K562 (cell line): ENCODE data around the gene CCL27. TPM values are rescaled to one million over a fixed set of nuclear protein-coding genes. Genes with fewer than 3 reads are reported as not detected.
A peak's percentile ranks its signal among the peaks of the same experiment; 100 is the strongest.

Experiments
- ARHGAP35 ChIP-seq: fragments of 450-650 bp; IDR thresholded peaks from 2 replicates; pipeline ENCODE4 v1.6.1; 2018; ENCODE audit not compliant: partially characterized antibody
- CHCHD3 ChIP-seq: fragments of 250-450 bp; sonication (Bioruptor Pico); IDR thresholded peaks from 2 replicates; pipeline ENCODE4 v2.1.2; 2022; ENCODE audit warnings: mild to moderate bottlenecking
- CSDE1 ChIP-seq, 2 experiments: fragments of 450-650 bp; IDR thresholded peaks; 2 replicates each; pipeline ENCODE4 v1.6.1; 2016; ENCODE audit warnings: mild to moderate bottlenecking in 1 of 2
- E2F5 ChIP-seq: sonication (generic); formaldehyde crosslinking; IDR thresholded peaks from 2 replicates; pipeline ENCODE4 v1.8.0; 2022; ENCODE audit warnings: mild to moderate bottlenecking, missing genetic modification reagents
- GABPA ChIP-seq: fragments of 200-800 bp; sonication (Bioruptor generic); conservative IDR thresholded peaks from 2 replicates; pipeline ENCODE4 v1.6.1; 2016; ENCODE audit warnings: low read depth, missing genetic modification characterization, missing compliant biosample characterization
- HDGF ChIP-seq: fragments of 450-650 bp; IDR thresholded peaks from 2 replicates; pipeline ENCODE4 v1.6.1; 2016
- HLTF ChIP-seq: fragments of 450-650 bp; IDR thresholded peaks from 2 replicates; pipeline ENCODE4 v1.6.1; 2016
- MTA3 ChIP-seq: fragments of 450-650 bp; formaldehyde crosslinking; IDR thresholded peaks from 2 replicates; pipeline ENCODE4 v1.6.1; 2017; ENCODE audit warnings: mild to moderate bottlenecking, borderline replicate concordance
- NBN ChIP-seq: fragments of 450-650 bp; IDR thresholded peaks from 2 replicates; pipeline ENCODE4 v1.6.1; 2016; ENCODE audit warnings: low read depth, mild to moderate bottlenecking
- RBM25 ChIP-seq: fragments of 200-400 bp; formaldehyde crosslinking; IDR thresholded peaks from 2 replicates; pipeline ENCODE4 v1.6.1; 2018; ENCODE audit warnings: low read length, low read depth, moderate library complexity; ENCODE audit not compliant: severe bottlenecking
- SMAD2 ChIP-seq: fragments of 150-350 bp; IDR thresholded peaks from 2 replicates; pipeline ENCODE4 v1.6.1; 2014; ENCODE audit warnings: low read depth, mild to moderate bottlenecking, low read length
- SNIP1 ChIP-seq: fragments of 450-650 bp; IDR thresholded peaks from 2 replicates; pipeline ENCODE4 v1.7.1; 2017; ENCODE audit warnings: low read depth, mild to moderate bottlenecking
- SP1 ChIP-seq: sonication (generic); formaldehyde crosslinking; IDR thresholded peaks from 2 replicates; pipeline ENCODE4 v1.8.1; 2022; ENCODE audit warnings: mild to moderate bottlenecking, missing genetic modification reagents
- SRSF9 ChIP-seq: fragments of 200-400 bp; formaldehyde crosslinking; IDR thresholded peaks from 2 replicates; pipeline ENCODE4 v1.6.1; 2017; ENCODE audit warnings: low read depth, low read length, borderline replicate concordance
- TCF7L2 ChIP-seq: fragments of 150-350 bp; IDR thresholded peaks from 2 replicates; pipeline ENCODE4 v1.6.1; 2016; ENCODE audit warnings: low read depth, mild to moderate bottlenecking, low read length, moderate library complexity
- U2AF1 ChIP-seq: fragments of 200-400 bp; formaldehyde crosslinking; optimal IDR thresholded peaks from 2 replicates; pipeline ENCODE3; 2017; ENCODE audit warnings: mild to moderate bottlenecking, low read depth, low read length, moderate library complexity
- XRCC5 ChIP-seq: fragments of 200-400 bp; formaldehyde crosslinking; IDR thresholded peaks from 2 replicates; pipeline ENCODE4 v1.6.1; 2017; ENCODE audit warnings: low read depth, mild to moderate bottlenecking, low read length
- ZNF644 ChIP-seq: fragments of 200-800 bp; sonication (Bioruptor generic); IDR thresholded peaks from 2 replicates; pipeline ENCODE4 v1.6.1; 2016; ENCODE audit warnings: low read depth, missing genetic modification characterization, missing compliant biosample characterization
- ZSCAN29 ChIP-seq: fragments of 450-650 bp; IDR thresholded peaks from 2 replicates; pipeline ENCODE4 v1.6.1; 2017
- polyA plus RNA-seq, 8 experiments: library from polyadenylated mRNA; depleted of rRNA in 4 of 8; stranded (reverse) in 5 of 8; unstranded in 3 of 8; fragments of >200 nt; fragmentation: Nextera tagmentation in 2 of 8; fragmentation: Illumina TruSeq in 1 of 8; extraction: Ambion mirVana in 2 of 8; extraction: Trizol in 1 of 8; gene quantifications; 2 replicates each; pipeline versions ENCODE4 v1.2.1 to v1.2.3, GENCODE V29; 2011 to 2014; ENCODE audit warnings: inconsistent platforms in 1 of 8, missing spikeins in 1 of 8
- total RNA-seq, 7 experiments: library from RNA; depleted of rRNA in 6 of 7; stranded (reverse); fragments of >200 nt in 6 of 7; fragmentation: Illumina TruSeq in 2 of 7; extraction: Trizol in 2 of 7; gene quantifications; 2 replicates each; pipeline versions ENCODE4 v1.2.1 to v1.2.3, GENCODE V29; 2011 to 2021; ENCODE audit warnings: low replicate concordance in 1 of 7
- TF ChIP-seq, protein P1 (sequence below), 3 experiments: fragments of 200-800 bp in 1 of 3; fragments of 250-450 bp in 1 of 3; fragments of 450-650 bp in 1 of 3; sonication (Bioruptor Pico) in 1 of 3; sonication (Bioruptor generic) in 1 of 3; formaldehyde crosslinking in 1 of 3; IDR thresholded peaks; 2 replicates each; pipeline versions ENCODE4 v1.6.1 to v1.8.0; 2016 to 2022; ENCODE audit warnings: mild to moderate bottlenecking in 2 of 3, missing genetic modification characterization in 2 of 3, missing compliant biosample characterization in 1 of 3, moderate library complexity in 1 of 3
- TF ChIP-seq, protein P2 (sequence below), 2 experiments: fragments of 450-650 bp; IDR thresholded peaks; 2 replicates each; pipeline ENCODE4 v1.6.1; 2018; ENCODE audit warnings: mild to moderate bottlenecking in 2 of 2, low read depth in 1 of 2; ENCODE audit not compliant: partially characterized antibody in 2 of 2

The CCL27 gene
- total and polyA plus RNA-seq, 9 of the 15 experiments (the other 6 are each of a cell fraction or from before 2014, with no cell fraction given), result 0.10 to 0.53 (median 0.27) TPM; not detected in 5

DNA sequence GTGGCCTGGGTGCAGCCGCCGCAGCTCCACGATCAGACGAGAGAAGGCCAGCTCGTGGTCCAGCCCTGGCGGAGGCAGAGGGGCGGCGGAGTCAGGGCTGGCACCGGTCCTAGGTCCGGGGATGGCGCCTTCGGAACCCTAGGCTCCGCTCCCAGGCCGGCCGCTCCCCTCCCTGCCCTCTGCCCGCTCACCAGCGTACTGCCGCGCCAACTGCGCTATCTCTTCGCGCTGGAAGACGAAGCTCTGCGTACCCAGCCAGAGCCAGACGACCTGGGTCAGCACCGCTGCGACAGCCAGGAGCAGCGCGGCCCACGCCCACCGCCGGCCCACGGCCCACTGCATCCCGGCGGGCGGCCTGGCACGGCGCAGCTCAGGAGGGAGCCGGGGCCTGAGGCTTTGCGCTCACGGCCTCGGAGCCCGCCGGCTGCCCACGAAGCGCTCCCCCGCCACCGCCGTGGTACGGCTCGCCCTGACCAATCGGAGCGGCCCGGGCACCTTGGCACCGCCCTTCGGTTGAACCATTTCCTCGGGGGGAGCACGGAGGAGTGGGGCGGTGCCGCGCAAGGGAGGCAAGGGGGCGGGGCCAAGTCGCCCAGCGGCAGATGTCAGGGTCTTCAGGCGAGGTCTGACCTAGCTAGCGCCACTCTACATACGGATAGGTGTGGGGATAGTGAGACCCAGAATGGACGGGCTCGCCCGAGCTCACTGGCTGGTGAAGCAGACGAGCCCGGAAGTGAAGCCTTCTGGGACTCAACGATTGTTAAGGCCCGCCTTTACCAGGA lies 24.9 kb downstream of the CCL27 start, which contains the start of gene SIGMAR1 (continued):
- TF ChIP-seq ZSCAN29, result no peak
- TF ChIP-seq, protein P1, sequence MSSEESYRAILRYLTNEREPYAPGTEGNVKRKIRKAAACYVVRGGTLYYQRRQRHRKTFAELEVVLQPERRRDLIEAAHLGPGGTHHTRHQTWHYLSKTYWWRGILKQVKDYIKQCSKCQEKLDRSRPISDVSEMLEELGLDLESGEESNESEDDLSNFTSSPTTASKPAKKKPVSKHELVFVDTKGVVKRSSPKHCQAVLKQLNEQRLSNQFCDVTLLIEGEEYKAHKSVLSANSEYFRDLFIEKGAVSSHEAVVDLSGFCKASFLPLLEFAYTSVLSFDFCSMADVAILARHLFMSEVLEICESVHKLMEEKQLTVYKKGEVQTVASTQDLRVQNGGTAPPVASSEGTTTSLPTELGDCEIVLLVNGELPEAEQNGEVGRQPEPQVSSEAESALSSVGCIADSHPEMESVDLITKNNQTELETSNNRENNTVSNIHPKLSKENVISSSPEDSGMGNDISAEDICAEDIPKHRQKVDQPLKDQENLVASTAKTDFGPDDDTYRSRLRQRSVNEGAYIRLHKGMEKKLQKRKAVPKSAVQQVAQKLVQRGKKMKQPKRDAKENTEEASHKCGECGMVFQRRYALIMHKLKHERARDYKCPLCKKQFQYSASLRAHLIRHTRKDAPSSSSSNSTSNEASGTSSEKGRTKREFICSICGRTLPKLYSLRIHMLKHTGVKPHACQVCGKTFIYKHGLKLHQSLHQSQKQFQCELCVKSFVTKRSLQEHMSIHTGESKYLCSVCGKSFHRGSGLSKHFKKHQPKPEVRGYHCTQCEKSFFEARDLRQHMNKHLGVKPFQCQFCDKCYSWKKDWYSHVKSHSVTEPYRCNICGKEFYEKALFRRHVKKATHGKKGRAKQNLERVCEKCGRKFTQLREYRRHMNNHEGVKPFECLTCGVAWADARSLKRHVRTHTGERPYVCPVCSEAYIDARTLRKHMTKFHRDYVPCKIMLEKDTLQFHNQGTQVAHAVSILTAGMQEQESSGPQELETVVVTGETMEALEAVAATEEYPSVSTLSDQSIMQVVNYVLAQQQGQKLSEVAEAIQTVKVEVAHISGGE (CRISPR knock-in tag; IDR thresholded peaks at IDR 0.05), result no peak
- TF ChIP-seq CHCHD3 (CRISPR knock-in tag), result no peak
- no peak for TF ChIP-seq E2F5 (CRISPR knock-in tag)
- TF ChIP-seq HLTF, result no peak
- TF ChIP-seq HDGF, result no peak
- TF ChIP-seq, protein P2, sequence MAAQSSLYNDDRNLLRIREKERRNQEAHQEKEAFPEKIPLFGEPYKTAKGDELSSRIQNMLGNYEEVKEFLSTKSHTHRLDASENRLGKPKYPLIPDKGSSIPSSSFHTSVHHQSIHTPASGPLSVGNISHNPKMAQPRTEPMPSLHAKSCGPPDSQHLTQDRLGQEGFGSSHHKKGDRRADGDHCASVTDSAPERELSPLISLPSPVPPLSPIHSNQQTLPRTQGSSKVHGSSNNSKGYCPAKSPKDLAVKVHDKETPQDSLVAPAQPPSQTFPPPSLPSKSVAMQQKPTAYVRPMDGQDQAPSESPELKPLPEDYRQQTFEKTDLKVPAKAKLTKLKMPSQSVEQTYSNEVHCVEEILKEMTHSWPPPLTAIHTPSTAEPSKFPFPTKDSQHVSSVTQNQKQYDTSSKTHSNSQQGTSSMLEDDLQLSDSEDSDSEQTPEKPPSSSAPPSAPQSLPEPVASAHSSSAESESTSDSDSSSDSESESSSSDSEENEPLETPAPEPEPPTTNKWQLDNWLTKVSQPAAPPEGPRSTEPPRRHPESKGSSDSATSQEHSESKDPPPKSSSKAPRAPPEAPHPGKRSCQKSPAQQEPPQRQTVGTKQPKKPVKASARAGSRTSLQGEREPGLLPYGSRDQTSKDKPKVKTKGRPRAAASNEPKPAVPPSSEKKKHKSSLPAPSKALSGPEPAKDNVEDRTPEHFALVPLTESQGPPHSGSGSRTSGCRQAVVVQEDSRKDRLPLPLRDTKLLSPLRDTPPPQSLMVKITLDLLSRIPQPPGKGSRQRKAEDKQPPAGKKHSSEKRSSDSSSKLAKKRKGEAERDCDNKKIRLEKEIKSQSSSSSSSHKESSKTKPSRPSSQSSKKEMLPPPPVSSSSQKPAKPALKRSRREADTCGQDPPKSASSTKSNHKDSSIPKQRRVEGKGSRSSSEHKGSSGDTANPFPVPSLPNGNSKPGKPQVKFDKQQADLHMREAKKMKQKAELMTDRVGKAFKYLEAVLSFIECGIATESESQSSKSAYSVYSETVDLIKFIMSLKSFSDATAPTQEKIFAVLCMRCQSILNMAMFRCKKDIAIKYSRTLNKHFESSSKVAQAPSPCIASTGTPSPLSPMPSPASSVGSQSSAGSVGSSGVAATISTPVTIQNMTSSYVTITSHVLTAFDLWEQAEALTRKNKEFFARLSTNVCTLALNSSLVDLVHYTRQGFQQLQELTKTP (IDR thresholded peaks at IDR 0.05; ENCODE audit: low read depth in 1 of 2, partially characterized antibody in 2 of 2), result no peak
- no peak for TF ChIP-seq SRSF9
- no peak for TF ChIP-seq ARHGAP35
- TF ChIP-seq XRCC5, result no peak
- no peak for TF ChIP-seq SMAD2
- peak; percentile 82 for TF ChIP-seq RBM25
- no peak for TF ChIP-seq ZNF644 (tag)
- no peak for TF ChIP-seq CSDE1 (IDR thresholded peaks at IDR 0.05)
- TF ChIP-seq GABPA, result peak; percentile 62
- TF ChIP-seq U2AF1, result no peak
- 0 out of 2 replicates have a peak, but pooled peaks have one; percentile 22 for TF ChIP-seq SP1
- TF ChIP-seq SNIP1, result peak; percentile 23; the same call in 1 of the 2 replicates
- no peak for TF ChIP-seq NBN
- TF ChIP-seq MTA3, result no peak
- TF ChIP-seq TCF7L2, result peak; percentile 77
